ENCODE results near the gene LRRC8C.

The LRRC8C gene

GRCh38 chr1:89737985-89738510 lies 105.1 kb downstream of the LRRC8C start:
- no peak for DNase-seq

DNA sequence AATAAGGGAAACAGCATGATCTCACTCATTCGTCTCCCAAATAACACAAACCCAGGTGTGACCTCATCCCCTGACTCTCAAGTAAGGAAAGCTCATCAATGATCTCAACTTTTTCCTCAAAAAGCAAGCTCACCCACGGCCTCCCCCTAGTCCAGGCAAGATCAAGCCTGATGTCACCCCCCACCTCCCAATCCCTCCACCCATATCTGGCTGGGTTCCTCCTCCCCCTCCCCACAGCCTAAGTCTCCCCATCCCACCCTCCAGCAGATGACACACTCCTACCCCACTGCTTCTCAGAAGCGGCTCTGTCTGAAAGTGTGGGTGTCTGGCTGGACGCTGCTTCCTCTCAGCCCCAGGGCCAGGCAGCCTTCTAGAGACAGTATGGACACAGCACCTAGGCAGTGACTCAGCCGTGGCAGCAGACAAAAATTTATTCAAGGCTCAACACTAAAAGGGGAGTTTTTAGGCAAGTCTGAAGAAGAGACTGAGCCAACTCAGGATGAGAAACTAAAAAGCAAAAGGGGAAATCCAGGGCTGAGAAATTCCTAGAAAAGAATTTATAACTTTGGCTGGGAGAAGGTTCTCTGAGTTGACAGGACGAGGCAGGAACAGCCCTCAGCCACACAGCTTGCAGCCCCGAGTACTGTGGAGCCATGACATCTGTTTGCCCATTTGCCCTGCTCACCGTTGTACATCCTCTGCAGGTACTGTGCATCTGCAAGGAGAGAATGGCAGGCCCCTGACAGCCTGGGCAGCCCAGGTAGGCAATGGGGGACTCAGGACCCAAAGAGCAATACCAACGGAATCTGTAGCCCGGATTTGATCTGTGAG lies 106.3 kb downstream of the LRRC8C start:
- DNase-seq, result no peak

GRCh38 chr1:89739844-89740216 lies 106.9 kb downstream of the LRRC8C start:
- no peak for DNase-seq

- DNase-seq, result no peak
Observed at GRCh38 chr1:89743788-89744187, 110.9 kb downstream of the LRRC8C start.

GRCh38 chr1:89746424-89747149 lies 113.7 kb downstream of the LRRC8C start:
- DNase-seq, result no peak

- DNase-seq, result no peak
Observed at GRCh38 chr1:89753761-89754160, 120.8 kb downstream of the LRRC8C start.

GRCh38 chr1:89754518-89754917 lies 121.6 kb downstream of the LRRC8C start:
- DNase-seq, result no peak

GRCh38 chr1:89755591-89755990 lies 122.7 kb downstream of the LRRC8C start:
- no peak for DNase-seq

DNA sequence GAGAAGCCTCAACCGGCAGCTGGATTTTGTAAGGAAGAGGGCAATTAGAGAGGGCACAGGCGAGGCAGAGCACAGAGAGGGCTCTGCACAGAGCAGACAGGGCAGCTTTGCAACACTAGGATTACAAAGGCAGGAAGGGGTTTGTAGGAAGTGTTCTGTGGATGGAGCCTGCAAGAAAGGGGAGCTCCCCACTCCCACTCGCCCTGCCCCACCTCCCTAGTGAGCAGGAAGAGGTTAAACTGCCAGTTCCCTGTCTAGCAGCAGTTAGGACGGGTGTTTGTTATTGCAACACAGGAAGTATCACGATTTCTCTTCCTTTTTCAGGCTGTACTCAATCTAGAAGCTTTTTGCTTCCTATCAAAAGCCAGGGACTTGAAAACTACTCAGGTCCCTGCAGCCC lies 124.6 kb downstream of the LRRC8C start:
- DNase-seq, result no peak

DNA sequence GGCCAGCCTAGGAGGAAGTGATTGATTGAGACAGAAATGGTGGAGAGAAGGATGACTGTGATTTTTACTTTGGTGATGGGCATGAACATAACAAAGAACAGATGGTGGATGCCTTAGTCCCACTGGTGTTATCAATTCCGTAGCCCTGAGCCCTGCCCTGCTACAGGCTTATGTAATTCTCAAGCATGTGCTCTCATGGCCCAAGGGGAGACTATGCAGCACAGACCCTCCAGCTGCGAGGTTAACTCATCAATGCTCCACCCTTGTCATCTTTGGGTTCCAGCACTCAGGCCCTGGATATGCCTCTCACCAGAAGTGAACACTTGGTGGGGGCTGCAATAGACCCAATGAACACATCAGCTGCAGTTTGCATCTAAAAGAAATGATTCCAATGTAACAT lies 125.2 kb downstream of the LRRC8C start:
- DNase-seq, result no peak

- no peak for DNase-seq
Observed at GRCh38 chr1:89759036-89759435, 126.1 kb downstream of the LRRC8C start.

- DNase-seq, result no peak
Observed at GRCh38 chr1:89760496-89760895, 127.6 kb downstream of the LRRC8C start.

DNA sequence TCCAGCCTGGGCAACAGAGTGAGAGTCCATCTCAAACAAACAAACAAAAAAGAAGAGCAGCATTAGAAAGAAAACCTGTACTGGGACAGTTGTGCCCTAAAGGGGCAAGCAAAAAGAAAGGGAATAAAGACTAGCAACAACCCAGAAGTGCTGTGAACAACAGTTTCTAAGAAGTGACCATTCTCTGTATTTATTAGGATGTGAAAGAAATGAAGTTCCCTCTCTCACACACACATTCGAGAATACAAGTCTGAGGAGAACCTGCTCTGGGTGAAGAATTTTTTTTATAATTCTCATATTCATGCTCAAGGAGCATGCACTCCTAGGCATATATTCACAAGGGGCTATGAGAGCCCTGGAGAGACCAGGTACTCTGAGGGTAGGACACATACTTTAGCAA lies 128.4 kb downstream of the LRRC8C start:
- no peak for DNase-seq

DNA sequence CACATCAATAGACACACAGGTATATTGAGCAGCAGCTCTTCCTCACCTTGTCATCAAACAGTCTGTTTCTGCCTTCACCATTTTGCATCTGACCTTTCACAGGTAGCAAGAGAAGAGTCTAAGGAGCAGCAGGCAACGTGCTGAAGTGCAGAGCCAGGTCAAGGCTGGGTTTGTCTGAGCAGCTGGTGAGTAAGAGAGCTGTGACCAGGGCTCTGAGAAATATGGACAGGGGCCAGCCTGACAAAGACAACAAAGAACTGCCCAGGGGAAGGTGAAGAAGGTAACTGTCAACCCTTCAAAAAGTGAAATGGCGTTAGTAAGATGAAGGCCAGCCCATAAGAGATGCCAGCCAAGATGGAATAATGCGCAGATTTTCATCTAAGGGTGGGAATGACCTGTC lies 129.0 kb downstream of the LRRC8C start:
- DNase-seq, result no peak

- DNase-seq, result no peak
Observed at GRCh38 chr1:89762386-89762778, 129.5 kb downstream of the LRRC8C start.

GRCh38 chr1:89762779-89763648 lies 130.1 kb downstream of the LRRC8C start:
- DNase-seq, result peak; percentile 79

DNA sequence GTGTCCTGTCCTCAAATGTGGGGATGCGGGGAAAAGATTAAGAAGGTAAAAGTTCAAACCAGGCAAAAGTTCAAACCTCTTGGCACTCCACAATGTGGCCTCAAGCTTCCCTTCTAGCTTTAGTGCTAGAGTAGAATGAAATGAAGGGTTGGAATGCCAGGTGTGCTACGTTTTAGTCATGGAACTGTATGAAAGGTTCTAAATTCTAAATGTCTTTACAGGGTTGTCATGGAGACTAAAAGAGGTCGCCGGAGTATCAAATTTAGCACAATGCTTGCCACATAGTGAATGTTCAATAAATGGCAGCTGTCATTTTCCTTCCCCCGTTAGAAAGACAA lies 130.7 kb downstream of the LRRC8C start:
- no peak for DNase-seq

DNA sequence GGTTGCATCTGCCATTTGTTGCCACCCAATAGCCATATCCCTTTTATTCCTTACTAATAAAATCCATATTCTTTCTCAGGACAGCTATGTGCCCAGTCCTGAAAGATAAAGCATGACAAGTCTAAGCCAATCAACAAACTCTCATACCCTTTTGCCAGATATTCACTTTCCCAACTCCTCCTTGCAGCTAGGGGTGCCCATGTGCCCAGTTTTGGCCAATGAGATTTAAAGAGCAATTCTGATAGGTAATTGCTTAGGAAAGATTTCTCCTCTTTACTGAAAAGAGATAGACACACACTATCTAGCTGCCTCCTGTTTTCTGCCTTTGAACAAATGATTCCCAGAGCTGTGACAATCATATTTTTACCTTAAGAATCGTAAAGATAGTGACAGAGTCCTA lies 132.9 kb downstream of the LRRC8C start:
- DNase-seq, result no peak

GRCh38 chr1:89767618-89768017 lies 134.7 kb downstream of the LRRC8C start:
- no peak for DNase-seq

Data from T1000 (cell line).